Amniotic epithelial cell (primary cell): ENCODE data around the gene GNLY.
"Not testable (repeated sequence)": the region's sequence is repeated elsewhere in the genome, so short reads cannot be mapped to it uniquely, and the experiment has no call there.

Experiments
- DNase-seq: peaks from one replicate; pipeline ENCODE4 v3.0.0-alpha.2; 2010; ENCODE audit warnings: low read depth

Gene GNLY

GRCh38 chr2:85694052-85695025, at the start of gene GNLY:
GNLY (plus strand) TSS chr2:85694358; CDS start chr2:85694419, 61 bp downstream.
- no peak for DNase-seq

- no peak for DNase-seq
Observed at GRCh38 chr2:85644909-85645308, 49.2 kb upstream of the GNLY start.

- DNase-seq, result no peak
Observed at GRCh38 chr2:85646166-85646565, 48.0 kb upstream of the GNLY start.

GRCh38 chr2:85647823-85648526, 46.2 kb upstream of the GNLY start:
- no peak for DNase-seq

GRCh38 chr2:85648619-85649018, 45.5 kb upstream of the GNLY start:
- peak; percentile 70 for DNase-seq

- DNase-seq, result peak; percentile 90
Observed at GRCh38 chr2:85649201-85650190, 44.7 kb upstream of the GNLY start.

- no peak for DNase-seq
Observed at GRCh38 chr2:85650456-85650855, 43.7 kb upstream of the GNLY start.

GRCh38 chr2:85651097-85651496, 43.1 kb upstream of the GNLY start:
- DNase-seq, result no peak

- DNase-seq, result no peak
Observed at GRCh38 chr2:85652056-85652455, 42.1 kb upstream of the GNLY start.

GRCh38 chr2:85653996-85654395, 40.2 kb upstream of the GNLY start:
- DNase-seq, result no peak

- DNase-seq, result peak; percentile 52
Observed at GRCh38 chr2:85655961-85656417, 38.2 kb upstream of the GNLY start.

GRCh38 chr2:85656468-85656867, 37.7 kb upstream of the GNLY start:
- DNase-seq, result peak; percentile 28

- DNase-seq, result not testable (repeated sequence)
Observed at GRCh38 chr2:85657399-85657798, 36.8 kb upstream of the GNLY start.

- DNase-seq, result no peak
Observed at GRCh38 chr2:85659324-85659981, 34.7 kb upstream of the GNLY start.

- DNase-seq, result not testable (repeated sequence)
Observed at GRCh38 chr2:85660301-85660700, 33.9 kb upstream of the GNLY start.

- no peak for DNase-seq
Observed at GRCh38 chr2:85660725-85661124, 33.4 kb upstream of the GNLY start.

GRCh38 chr2:85661139-85661858, 32.9 kb upstream of the GNLY start:
- no peak for DNase-seq

GRCh38 chr2:85662899-85663593, 31.1 kb upstream of the GNLY start:
- peak; percentile 95 for DNase-seq

- DNase-seq, result no peak
Observed at GRCh38 chr2:85663594-85664565, 30.3 kb upstream of the GNLY start.
